ENCODE results near the gene CRIP3.

Gene CRIP3

GRCh38 chr6:43290905-43291355 lies 17.7 kb downstream of the CRIP3 start:
- Histone ChIP-seq H4K12ac (ENCODE audit: low read depth, low read length) (no peak overlapping the region), H3K4me2 (ENCODE audit: low read length) (no peak overlapping the region), H3K27ac (ENCODE audit: low read depth, low read length) (no peak overlapping the region), H3K36me3 (ENCODE audit: control insufficient read depth in 1 of 2, insufficient read depth in 2 of 2, low read length in 2 of 2) (no peaks in the 10 kb centered on the region), H2AK5ac (ENCODE audit: low read length) (no peak overlapping the region), H4K91ac (ENCODE audit: low read depth, low read length) (no peak overlapping the region), H3K4me3 (ENCODE audit: low read depth, low read length) (no peak overlapping the region), H2AFZ (ENCODE audit: insufficient read depth, low read length, poor library complexity) (no peak overlapping the region), H3K9ac (ENCODE audit: low read length) (no peak overlapping the region), H3K23ac (ENCODE audit: low read length) (no peak overlapping the region), H3K27me3 (ENCODE audit: insufficient read depth, low read length) (peaks cover under 1% of the 10 kb centered on the region), H3K79me2 (ENCODE audit: control insufficient read depth, insufficient read depth, low read length, poor library complexity) (no peaks in the 10 kb centered on the region), H3K79me1 (ENCODE audit: low read length) (no peaks in the 10 kb centered on the region), H4K8ac (ENCODE audit: low read depth, low read length) (no peak overlapping the region), H3K18ac (ENCODE audit: low read length) (no peak overlapping the region), H3K9me3 (ENCODE audit: insufficient read depth, low read depth, low read length) (peaks cover 3% of the 10 kb centered on the region), H3K4ac (ENCODE audit: low read depth, low read length) (no peak overlapping the region), H2BK5ac (ENCODE audit: low read depth, low read length, poor library complexity) (no peak overlapping the region), H3K14ac (ENCODE audit: low read length) (no peak overlapping the region), H3K4me1 (ENCODE audit: control insufficient read depth in 1 of 2, insufficient read depth in 2 of 2, low read length in 2 of 2) (no peaks in the 10 kb centered on the region), H2BK12ac (ENCODE audit: low read length) (no peak overlapping the region), H2BK120ac (ENCODE audit: insufficient read depth, low read length, poor library complexity) (no peak overlapping the region)
- DNase-seq, result no peak
- WGBS (ENCODE audit: extremely low coverage, insufficient coverage, insufficient read length), result no CpG with 5 or more reads among the region's 6 CpGs

GRCh38 chr6:43290339-43290904 lies 18.2 kb downstream of the CRIP3 start:
- Histone ChIP-seq H4K12ac (ENCODE audit: low read depth, low read length) (no peak overlapping the region), H3K27ac (ENCODE audit: low read depth, low read length) (no peak overlapping the region), H3K18ac (ENCODE audit: low read length) (no peak overlapping the region), H4K8ac (ENCODE audit: low read depth, low read length) (no peak overlapping the region), H3K14ac (ENCODE audit: low read length) (no peak overlapping the region), H2AFZ (ENCODE audit: insufficient read depth, low read length, poor library complexity) (no peak overlapping the region), H3K36me3 (ENCODE audit: control insufficient read depth in 1 of 2, insufficient read depth in 2 of 2, low read length in 2 of 2) (no peaks in the 10 kb centered on the region), H3K9ac (ENCODE audit: low read length) (no peak overlapping the region), H3K79me2 (ENCODE audit: control insufficient read depth, insufficient read depth, low read length, poor library complexity) (no peaks in the 10 kb centered on the region), H2BK120ac (ENCODE audit: insufficient read depth, low read length, poor library complexity) (no peak overlapping the region), H3K23ac (ENCODE audit: low read length) (no peak overlapping the region), H4K91ac (ENCODE audit: low read depth, low read length) (no peak overlapping the region), H3K4me1 (ENCODE audit: control insufficient read depth in 1 of 2, insufficient read depth in 2 of 2, low read length in 2 of 2) (no peaks in the 10 kb centered on the region), H3K9me3 (ENCODE audit: insufficient read depth, low read depth, low read length) (peaks cover 3% of the 10 kb centered on the region), H2BK5ac (ENCODE audit: low read depth, low read length, poor library complexity) (no peak overlapping the region), H2BK12ac (ENCODE audit: low read length) (no peak overlapping the region), H3K4me3 (ENCODE audit: low read depth, low read length) (no peak overlapping the region), H3K4ac (ENCODE audit: low read depth, low read length) (no peak overlapping the region), H2AK5ac (ENCODE audit: low read length) (no peak overlapping the region), H3K79me1 (ENCODE audit: low read length) (no peaks in the 10 kb centered on the region), H3K27me3 (ENCODE audit: insufficient read depth, low read length) (peaks cover 6% of the 10 kb centered on the region), H3K4me2 (ENCODE audit: low read length) (no peak overlapping the region)
- no CpG with 5 or more reads among the region's 3 CpGs for WGBS (ENCODE audit: extremely low coverage, insufficient coverage, insufficient read length)
- DNase-seq, result no peak

GRCh38 chr6:43287717-43288679 lies 20.6 kb downstream of the CRIP3 start:
- Histone ChIP-seq H2BK12ac (ENCODE audit: low read length) (no peak overlapping the region), H3K9ac (ENCODE audit: low read length) (no peak overlapping the region), H2AK5ac (ENCODE audit: low read length) (no peak overlapping the region), H4K12ac (ENCODE audit: low read depth, low read length) (no peak overlapping the region), H4K8ac (ENCODE audit: low read depth, low read length) (no peak overlapping the region), H3K9me3 (ENCODE audit: insufficient read depth, low read depth, low read length) (no peaks in the 10 kb centered on the region), H3K23ac (ENCODE audit: low read length) (no peak overlapping the region), H3K4me2 (ENCODE audit: low read length) (no peak overlapping the region), H3K27ac (ENCODE audit: low read depth, low read length) (no peak overlapping the region), H4K91ac (ENCODE audit: low read depth, low read length) (no peak overlapping the region), H3K79me1 (ENCODE audit: low read length) (no peaks in the 10 kb centered on the region), H3K4me1 (ENCODE audit: control insufficient read depth in 1 of 2, insufficient read depth in 2 of 2, low read length in 2 of 2) (peaks cover 0 to 4% of the 10 kb centered on the region in 2 experiments), H3K18ac (ENCODE audit: low read length) (no peak overlapping the region), H2BK120ac (ENCODE audit: insufficient read depth, low read length, poor library complexity) (no peak overlapping the region), H3K14ac (ENCODE audit: low read length) (no peak overlapping the region), H3K27me3 (ENCODE audit: insufficient read depth, low read length) (peaks cover 7% of the 10 kb centered on the region), H3K4me3 (ENCODE audit: low read depth, low read length) (no peak overlapping the region), H2BK5ac (ENCODE audit: low read depth, low read length, poor library complexity) (no peak overlapping the region), H3K36me3 (ENCODE audit: control insufficient read depth in 1 of 2, insufficient read depth in 2 of 2, low read length in 2 of 2) (no peaks in the 10 kb centered on the region), H3K4ac (ENCODE audit: low read depth, low read length) (no peak overlapping the region), H2AFZ (ENCODE audit: insufficient read depth, low read length, poor library complexity) (no peak overlapping the region), H3K79me2 (ENCODE audit: control insufficient read depth, insufficient read depth, low read length, poor library complexity) (no peaks in the 10 kb centered on the region)
- DNase-seq, result no peak
- no CpG with 5 or more reads among the region's 7 CpGs for WGBS (ENCODE audit: extremely low coverage, insufficient coverage, insufficient read length)

- Histone ChIP-seq H3K27me3 (ENCODE audit: insufficient read depth, low read length) (peaks cover 7% of the 10 kb centered on the region), H3K4ac (ENCODE audit: low read depth, low read length) (no peak overlapping the region), H3K9me3 (ENCODE audit: insufficient read depth, low read depth, low read length) (no peaks in the 10 kb centered on the region), H3K9ac (ENCODE audit: low read length) (no peak overlapping the region), H2AK5ac (ENCODE audit: low read length) (no peak overlapping the region), H2BK120ac (ENCODE audit: insufficient read depth, low read length, poor library complexity) (no peak overlapping the region), H3K27ac (ENCODE audit: low read depth, low read length) (no peak overlapping the region), H2BK12ac (ENCODE audit: low read length) (no peak overlapping the region), H3K79me2 (ENCODE audit: control insufficient read depth, insufficient read depth, low read length, poor library complexity) (no peaks in the 10 kb centered on the region), H3K4me3 (ENCODE audit: low read depth, low read length) (no peak overlapping the region), H4K12ac (ENCODE audit: low read depth, low read length) (no peak overlapping the region), H4K91ac (ENCODE audit: low read depth, low read length) (no peak overlapping the region), H3K4me2 (ENCODE audit: low read length) (no peak overlapping the region), H3K36me3 (ENCODE audit: control insufficient read depth in 1 of 2, insufficient read depth in 2 of 2, low read length in 2 of 2) (no peaks in the 10 kb centered on the region), H3K4me1 (ENCODE audit: control insufficient read depth in 1 of 2, insufficient read depth in 2 of 2, low read length in 2 of 2) (peaks cover 0 to 4% of the 10 kb centered on the region in 2 experiments), H3K79me1 (ENCODE audit: low read length) (no peaks in the 10 kb centered on the region), H3K23ac (ENCODE audit: low read length) (no peak overlapping the region), H3K18ac (ENCODE audit: low read length) (no peak overlapping the region), H2BK5ac (ENCODE audit: low read depth, low read length, poor library complexity) (no peak overlapping the region), H4K8ac (ENCODE audit: low read depth, low read length) (no peak overlapping the region), H2AFZ (ENCODE audit: insufficient read depth, low read length, poor library complexity) (no peak overlapping the region), H3K14ac (ENCODE audit: low read length) (no peak overlapping the region)
- no peak for DNase-seq
- WGBS (ENCODE audit: extremely low coverage, insufficient coverage, insufficient read length), result no CpG with 5 or more reads among the region's 10 CpGs
Observed at GRCh38 chr6:43286980-43287716, 21.5 kb downstream of the CRIP3 start.

Data from trophoblast cell (in vitro differentiated cells and primary cell).